Measurements from ENCODE around the gene ST6GAL1.
"Not testable (repeated sequence)": the region's sequence is repeated elsewhere in the genome, so short reads cannot be mapped to it uniquely, and the experiment has no call there.

The ST6GAL1 gene, protein sequence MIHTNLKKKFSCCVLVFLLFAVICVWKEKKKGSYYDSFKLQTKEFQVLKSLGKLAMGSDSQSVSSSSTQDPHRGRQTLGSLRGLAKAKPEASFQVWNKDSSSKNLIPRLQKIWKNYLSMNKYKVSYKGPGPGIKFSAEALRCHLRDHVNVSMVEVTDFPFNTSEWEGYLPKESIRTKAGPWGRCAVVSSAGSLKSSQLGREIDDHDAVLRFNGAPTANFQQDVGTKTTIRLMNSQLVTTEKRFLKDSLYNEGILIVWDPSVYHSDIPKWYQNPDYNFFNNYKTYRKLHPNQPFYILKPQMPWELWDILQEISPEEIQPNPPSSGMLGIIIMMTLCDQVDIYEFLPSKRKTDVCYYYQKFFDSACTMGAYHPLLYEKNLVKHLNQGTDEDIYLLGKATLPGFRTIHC

DNA sequence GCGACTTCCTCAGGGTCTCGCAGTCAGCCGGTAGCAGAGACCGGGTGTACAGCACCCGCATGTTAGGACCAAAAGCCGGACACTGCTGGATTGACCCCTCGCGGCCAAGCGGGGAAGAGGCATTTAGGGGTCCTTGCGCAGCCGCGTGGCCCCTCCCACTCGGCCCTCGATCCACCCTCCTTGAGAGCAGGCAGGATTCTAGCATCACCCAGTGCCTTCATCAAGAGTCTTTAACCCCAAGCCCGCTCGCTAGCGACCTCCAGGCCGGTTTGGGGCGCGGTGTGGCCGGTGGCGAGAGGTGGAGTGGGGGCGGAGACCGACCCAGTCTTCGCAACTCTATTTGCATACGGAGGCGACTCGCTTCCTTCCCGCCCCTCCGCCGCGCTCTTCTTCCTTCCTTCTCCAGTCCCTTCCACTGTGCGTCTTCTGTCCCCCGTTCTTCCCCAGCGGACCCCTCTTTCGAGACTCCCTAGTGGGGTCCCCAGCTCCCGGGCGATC, at the start of gene ST6GAL1:
Gene ST6GAL1 (plus strand): TSS at position 384 of the 498 bp plus-strand sequence. CDS start 112,178 bp downstream, outside the sequence.
- DNase-seq = peak; percentile 65
- in situ Hi-C loops (cut with HindIII; ENCODE audit: low pct_ligation_motif_present, low pct_unique_long_range_greater_than_20kb, low sequenced_read_pairs) = no loop called here

DNA sequence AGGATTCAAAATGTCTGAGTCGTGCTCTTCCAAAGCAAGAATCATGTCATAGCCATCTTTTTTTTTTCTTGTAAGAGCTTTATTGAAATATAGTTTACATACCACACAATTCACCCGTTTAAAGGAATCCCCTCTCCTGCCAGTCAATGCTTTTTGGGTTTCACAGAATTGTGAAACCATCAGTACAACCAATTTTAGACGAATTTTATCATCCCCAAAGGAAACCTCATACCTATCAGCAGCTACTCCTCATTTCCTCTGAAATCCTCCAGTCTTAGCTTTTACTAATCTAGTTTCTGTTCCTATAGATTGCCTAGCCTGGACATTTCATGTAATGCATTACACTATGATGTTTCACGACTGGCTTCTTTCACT, 48.2 kb upstream of the ST6GAL1 start:
- in situ Hi-C loops (cut with HindIII; ENCODE audit: low pct_ligation_motif_present, low pct_unique_long_range_greater_than_20kb, low sequenced_read_pairs) = no loop called here
- no peak for DNase-seq

DNA sequence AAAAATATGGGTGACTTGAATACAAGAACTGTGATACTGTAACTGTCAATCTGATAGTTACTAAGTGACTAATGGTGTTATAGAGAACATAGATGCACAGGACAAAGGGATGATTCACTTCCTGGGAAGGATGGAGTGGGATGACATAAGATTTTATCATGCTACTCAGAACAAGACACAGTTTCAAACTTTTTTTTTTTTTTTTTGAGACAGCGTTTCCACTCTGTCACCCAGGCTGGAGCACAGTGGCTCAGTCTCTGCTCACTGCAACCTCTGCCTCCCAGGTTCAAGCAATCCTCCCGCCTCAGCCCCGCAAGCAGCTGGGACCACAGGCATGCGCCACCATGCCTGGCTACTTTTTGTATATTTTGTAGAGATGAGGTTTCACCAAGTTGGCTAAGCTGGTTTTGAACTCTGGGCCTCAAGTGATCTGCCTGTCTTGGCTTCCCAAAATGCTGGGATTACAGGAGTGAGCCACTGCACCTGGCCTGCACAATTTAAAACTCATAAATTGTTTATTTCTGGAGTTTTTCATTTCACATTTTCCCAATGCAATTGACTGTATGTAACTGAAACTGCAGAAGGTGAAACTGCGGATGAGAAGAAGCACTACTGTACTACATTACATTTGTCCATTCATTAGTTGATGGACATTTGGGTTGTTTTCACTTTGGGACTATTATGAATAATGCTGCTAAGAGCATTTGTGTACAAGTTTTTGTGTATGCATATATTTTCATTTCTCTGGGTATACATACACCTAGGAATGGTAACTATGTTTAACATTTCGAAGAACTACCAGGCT, 47.2 kb upstream of the ST6GAL1 start:
- in situ Hi-C loops (cut with HindIII; ENCODE audit: low pct_ligation_motif_present, low pct_unique_long_range_greater_than_20kb, low sequenced_read_pairs) = no loop called here
- peak; percentile 75 for DNase-seq

DNA sequence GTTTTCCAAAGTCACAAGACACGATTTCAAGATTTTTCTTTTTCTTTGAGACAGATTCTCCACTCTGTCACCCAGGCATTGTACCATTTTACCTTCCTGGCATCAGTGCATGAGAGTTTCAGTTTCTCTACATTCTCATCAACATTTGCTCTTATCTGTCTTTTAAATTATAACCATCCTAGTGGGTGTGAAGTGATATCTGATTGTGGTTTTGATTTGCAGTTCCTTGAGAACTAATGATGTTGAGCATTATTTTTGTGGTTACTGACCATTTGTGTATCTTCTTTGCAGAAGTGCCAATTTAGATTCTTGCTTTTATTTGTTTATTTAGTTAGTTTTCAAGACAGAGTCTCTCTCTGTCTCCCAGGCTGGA, 46.7 kb upstream of the ST6GAL1 start:
- in situ Hi-C loops (cut with HindIII; ENCODE audit: low pct_ligation_motif_present, low pct_unique_long_range_greater_than_20kb, low sequenced_read_pairs) = no loop called here
- no peak for DNase-seq

DNA sequence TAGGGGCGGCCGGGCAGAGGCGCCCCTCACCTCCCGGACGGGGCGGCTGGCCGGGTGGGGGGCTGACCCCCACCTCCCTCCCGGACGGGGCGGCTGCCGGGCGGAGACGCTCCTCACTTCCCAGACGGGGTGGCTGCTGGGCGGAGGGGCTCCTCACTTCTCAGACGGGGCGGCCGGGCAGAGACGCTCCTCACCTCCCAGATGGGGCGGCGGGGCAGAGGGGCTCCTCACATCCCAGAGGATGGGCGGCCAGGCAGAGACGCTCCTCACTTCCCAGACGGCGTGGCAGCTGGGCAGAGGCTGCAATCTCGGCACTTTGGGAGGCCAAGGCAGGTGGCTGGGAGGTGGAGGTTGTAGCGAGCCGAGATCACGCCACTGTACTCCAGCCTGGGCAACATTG, 45.5 kb upstream of the ST6GAL1 start:
- DNase-seq; in situ Hi-C loops (cut with HindIII; ENCODE audit: low pct_ligation_motif_present, low pct_unique_long_range_greater_than_20kb, low sequenced_read_pairs): not testable (repeated sequence)

DNA sequence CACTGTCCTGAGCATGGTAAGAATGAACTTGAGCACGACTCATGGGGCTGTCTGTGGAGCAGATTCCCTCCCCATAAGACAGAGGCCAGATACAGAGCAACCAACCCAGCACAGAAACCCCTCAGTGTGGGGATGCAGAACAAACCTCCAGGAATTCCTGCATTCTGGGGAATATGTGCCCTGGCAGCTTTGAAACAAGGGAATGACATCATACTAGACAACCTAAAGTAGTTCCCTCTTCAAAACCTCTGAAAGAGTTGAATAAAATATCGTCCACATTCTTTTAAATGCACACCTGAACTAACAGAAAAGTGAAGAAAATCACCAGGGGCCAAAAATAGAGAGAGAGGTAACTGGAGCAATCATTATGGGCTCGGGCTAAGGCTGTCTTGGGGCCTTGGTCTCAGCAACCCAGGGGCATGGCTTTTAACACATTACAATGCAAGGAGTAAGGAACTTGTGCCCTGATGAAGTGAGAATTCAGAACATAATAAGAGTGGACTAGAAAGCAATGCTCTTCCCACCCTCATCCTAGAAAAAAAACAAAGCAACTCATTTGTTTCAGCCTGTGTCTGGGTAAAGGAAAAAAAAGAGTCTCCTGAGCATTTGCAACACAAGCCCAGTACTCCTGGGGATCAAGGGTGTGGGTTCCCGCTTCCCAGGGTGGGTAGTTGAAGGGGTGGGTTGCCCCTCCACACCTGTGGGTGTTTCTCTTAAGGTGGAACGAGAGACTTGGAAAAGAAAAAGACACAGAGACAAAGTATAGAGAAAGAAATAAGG, 43.9 kb upstream of the ST6GAL1 start:
- DNase-seq = no peak
- in situ Hi-C loops (cut with HindIII; ENCODE audit: low pct_ligation_motif_present, low pct_unique_long_range_greater_than_20kb, low sequenced_read_pairs) = no loop called here

DNA sequence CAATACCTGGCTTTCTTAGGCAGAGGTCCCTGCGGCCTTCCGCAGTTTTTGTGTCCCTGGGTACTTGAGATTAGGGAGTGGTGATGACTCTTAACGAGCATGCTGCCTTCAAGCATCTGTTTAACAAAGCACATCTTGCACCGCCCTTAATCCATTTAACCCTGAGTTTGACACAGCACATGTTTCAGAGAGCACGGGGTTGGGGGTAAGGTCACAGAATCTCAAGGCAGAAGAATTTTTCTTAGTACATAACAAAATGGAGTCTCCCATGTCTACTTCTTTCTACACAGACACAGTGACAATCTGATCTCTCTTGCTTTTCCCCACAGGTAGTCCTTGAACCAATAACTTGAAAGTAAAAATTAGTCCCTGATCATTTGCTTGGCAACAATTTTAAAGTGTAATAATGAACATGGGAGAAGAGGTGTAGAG, 42.8 kb upstream of the ST6GAL1 start:
- DNase-seq; in situ Hi-C loops (cut with HindIII; ENCODE audit: low pct_ligation_motif_present, low pct_unique_long_range_greater_than_20kb, low sequenced_read_pairs): not testable (repeated sequence)

DNA sequence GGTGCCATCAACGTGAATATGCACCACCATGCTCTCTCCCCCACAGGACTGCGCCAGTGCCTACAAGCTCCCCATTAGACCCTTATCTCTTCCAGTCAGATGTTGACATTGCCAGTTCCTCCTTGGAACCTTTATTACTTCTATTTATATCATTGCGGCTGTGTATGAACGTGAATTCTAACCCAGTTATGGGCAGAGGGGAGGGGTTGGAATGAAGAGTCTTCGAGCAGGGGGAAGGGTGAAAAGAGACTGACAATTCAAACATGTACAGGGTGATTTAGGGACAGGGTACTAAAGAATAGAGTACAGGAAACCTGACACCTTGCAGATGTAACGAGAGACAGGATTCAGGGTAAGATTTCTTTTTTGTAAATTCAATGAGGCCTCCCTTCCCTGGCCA, 41.8 kb upstream of the ST6GAL1 start:
- DNase-seq = no peak
- in situ Hi-C loops (cut with HindIII; ENCODE audit: low pct_ligation_motif_present, low pct_unique_long_range_greater_than_20kb, low sequenced_read_pairs) = no loop called here

DNA sequence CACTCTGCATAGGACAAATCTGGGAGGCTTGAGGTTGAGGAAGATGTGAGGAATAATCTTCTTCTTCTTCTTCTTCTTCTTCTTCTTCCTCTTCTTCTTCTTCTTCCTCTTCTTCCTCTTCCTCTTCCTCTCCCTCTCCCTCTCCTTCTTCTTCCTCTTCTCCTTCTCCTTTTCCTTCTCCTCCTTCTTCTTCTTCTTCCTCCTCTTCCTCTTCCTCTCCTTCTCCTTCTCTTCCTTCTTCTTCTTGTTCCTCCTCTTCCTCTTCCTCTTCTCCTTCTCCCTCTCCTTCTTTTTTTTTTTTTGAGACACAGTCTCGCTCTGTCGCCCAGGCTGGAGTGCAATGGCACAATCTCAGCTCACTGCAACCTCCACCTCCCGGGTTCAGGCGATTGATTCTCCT, 40.6 kb upstream of the ST6GAL1 start:
- in situ Hi-C loops (cut with HindIII; ENCODE audit: low pct_ligation_motif_present, low pct_unique_long_range_greater_than_20kb, low sequenced_read_pairs); DNase-seq: not testable (repeated sequence)

DNA sequence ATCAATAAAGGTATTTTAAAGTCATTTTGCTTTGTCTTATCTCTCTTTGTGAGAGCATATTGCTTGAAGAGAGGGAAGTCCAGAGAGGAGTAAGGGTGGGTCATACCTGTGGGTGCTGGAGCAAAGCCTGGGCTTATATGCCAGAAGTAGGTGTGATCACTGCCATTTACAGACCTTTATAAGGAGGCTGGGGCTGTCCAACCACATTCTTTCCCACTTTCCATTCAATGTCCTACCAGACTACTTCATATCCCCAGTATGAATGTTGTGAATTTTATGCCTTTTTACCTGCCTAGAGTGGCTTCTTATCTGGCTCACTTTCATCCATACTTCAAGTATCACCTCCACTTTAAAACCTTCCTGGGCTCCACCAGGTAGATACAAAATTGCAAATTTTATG, 39.4 kb upstream of the ST6GAL1 start:
- no peak for DNase-seq
- in situ Hi-C loops (cut with HindIII; ENCODE audit: low pct_ligation_motif_present, low pct_unique_long_range_greater_than_20kb, low sequenced_read_pairs) = no loop called here

DNA sequence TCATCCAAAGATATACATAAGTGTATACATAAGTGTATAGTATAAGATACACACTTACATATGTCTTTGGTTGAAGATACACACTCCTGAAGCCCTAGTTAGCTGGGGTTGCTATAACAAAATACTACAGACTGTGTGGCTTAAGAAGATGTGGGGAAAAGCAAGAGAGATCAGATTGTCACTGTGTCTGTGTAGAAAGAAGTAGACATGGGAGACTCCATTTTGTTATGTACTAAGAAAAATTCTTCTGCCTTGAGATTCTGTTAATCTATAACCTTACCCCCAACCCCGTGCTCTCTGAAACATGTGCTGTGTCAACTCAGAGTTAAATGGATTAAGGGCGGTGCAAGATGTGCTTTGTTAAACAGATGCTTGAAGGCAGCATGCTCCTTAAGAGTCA, 37.3 kb upstream of the ST6GAL1 start:
- in situ Hi-C loops (cut with HindIII; ENCODE audit: low pct_ligation_motif_present, low pct_unique_long_range_greater_than_20kb, low sequenced_read_pairs); DNase-seq: not testable (repeated sequence)

DNA sequence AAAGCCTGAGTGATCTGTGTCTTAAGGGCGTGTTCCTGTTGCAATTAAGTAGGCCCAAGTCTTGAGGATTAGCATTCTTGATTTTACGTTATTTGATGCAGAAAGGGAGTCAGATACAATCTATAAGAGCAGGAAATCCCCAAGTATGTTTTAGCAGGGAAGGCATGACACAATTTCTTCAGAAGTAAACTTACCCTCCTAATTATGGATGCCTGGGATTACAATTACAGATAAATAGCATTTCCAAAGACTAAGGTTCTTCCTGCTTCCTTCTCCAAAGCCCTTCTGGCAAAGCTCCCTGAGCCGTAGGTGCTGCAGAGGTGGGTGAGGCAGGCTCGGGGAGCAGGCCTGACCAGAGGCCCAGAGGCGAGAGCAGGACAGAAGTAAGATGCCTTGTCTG, 34.9 kb upstream of the ST6GAL1 start:
- DNase-seq = no peak
- in situ Hi-C loops (cut with HindIII; ENCODE audit: low pct_ligation_motif_present, low pct_unique_long_range_greater_than_20kb, low sequenced_read_pairs) = no loop called here

DNA sequence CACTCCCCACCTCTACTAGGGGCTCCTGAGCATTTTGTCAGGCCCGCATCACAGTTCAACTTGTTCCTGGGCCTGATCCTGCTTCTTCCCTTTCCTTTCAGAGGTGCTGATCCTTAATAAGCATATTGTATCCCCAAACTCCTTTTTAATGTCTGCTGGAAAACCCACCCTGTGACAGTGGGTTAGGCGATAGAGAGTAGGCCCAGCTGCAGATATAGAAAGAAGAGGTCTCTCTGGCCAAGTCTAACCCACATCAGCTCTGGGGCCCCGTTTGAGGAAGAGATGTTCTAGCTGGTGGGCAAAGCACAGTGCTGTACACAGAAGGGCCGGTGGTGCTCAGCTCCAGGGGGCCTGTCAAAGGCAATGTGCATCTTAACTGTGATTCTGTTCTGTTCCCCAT, 34.3 kb upstream of the ST6GAL1 start:
- in situ Hi-C loops (cut with HindIII; ENCODE audit: low pct_ligation_motif_present, low pct_unique_long_range_greater_than_20kb, low sequenced_read_pairs) = no loop called here
- no peak for DNase-seq

DNA sequence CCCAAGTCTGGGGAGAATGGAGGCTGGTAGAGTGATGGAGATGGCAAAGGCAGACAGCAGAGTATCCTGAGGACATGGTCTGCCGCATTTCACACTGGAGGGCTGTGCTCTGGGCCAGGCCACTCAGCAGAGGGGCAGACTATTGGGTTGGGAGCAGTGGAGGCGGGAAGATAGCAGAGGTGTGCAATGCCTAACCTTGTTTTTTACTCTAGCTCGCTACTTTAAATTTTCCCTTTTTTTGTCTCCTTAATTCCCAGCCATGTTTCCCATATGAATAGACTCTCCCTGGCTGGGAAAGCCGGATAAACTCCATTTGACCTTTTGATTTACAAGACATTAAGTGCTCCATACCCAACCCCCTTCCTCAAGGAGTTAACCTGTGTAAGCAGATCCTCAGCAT, 33.5 kb upstream of the ST6GAL1 start:
- no peak for DNase-seq
- in situ Hi-C loops (cut with HindIII; ENCODE audit: low pct_ligation_motif_present, low pct_unique_long_range_greater_than_20kb, low sequenced_read_pairs) = no loop called here

DNA sequence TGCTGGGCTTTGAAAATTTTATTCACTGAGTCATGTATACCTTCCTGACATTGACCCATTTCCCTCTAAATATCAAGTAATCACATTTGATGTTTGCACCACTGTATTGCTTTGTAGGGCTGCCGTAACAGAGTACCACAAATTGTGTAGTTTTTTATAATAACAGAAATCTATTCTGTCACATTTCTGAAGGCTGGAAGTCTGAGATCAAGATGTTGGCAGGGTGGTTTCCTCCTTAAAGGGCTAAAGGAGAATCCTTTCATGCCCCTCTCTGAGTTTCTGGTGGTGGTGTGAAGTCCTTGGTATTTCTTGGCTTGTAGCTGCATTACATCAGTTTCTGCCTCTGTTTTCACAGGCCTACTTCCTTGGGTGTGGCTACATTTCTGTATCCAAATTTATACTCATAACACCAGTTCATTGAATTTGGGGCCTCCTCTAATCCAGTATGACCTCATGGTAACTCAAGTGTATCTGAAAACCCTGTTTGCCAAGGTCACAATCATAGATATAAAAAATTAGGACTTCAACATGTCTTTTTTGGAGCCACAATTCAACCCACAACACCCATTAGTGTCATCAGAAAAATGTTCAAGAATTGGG, 29.1 kb upstream of the ST6GAL1 start:
- DNase-seq = no peak
- in situ Hi-C loops (cut with HindIII; ENCODE audit: low pct_ligation_motif_present, low pct_unique_long_range_greater_than_20kb, low sequenced_read_pairs) = no loop called here

DNA sequence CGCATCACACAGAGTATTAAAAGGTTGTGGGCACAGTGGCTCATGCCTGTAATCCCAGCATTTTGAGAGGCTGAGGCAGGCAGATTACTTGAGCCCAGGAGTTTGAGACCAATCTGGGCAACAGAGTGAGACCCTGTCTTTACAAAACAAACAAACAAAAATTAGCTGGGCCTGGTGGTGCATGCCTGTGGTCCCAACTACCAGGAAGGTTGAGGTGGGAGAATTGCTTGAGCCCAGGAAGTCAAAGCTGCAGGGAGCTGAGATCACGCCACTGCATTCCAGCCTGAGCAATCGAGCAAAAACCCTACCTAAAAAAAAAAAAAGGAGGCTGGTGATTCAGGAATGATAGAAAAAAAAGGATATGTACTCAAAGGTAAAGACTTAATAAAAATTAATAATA, 28.2 kb upstream of the ST6GAL1 start:
- no peak for DNase-seq
- in situ Hi-C loops (cut with HindIII; ENCODE audit: low pct_ligation_motif_present, low pct_unique_long_range_greater_than_20kb, low sequenced_read_pairs) = no loop called here

DNA sequence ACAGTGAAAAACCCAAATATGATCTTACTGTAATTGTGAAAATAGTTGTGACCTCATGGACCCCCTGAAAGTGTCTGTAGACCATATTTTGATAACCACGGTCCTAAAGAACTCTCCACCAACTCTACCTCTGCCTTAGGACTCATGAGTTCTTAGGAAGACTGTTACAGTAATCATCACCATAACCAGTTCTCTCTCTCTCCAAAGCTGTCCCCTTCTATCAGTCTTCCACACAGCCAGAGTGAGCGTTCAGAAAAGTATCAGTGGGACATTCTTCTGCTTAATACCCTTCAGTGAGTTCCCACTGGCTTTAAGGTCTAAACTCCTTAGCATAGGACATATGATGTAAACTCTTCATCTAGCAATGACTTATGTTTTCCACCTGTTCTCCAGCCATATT, 27.6 kb upstream of the ST6GAL1 start:
- in situ Hi-C loops (cut with HindIII; ENCODE audit: low pct_ligation_motif_present, low pct_unique_long_range_greater_than_20kb, low sequenced_read_pairs) = no loop called here

DNA sequence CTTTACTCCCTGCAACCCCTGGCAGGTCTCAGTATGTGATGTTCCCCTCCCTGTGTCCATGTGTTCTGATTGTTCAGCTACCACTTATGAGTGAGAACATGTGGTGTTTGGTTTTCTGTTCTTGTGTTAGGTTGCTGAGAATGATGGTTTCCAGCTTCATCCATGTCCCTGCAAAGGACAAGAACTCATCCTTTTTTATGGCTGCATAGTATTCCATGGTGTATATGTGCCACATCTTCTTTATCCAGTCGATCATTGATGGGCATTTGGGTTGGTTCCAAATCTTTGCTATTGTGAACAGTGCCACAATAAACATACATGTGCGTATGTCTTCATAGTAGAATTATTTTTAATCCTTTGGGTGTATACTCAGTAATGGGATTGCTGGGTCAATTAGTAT, 26.6 kb upstream of the ST6GAL1 start:
- in situ Hi-C loops (cut with HindIII; ENCODE audit: low pct_ligation_motif_present, low pct_unique_long_range_greater_than_20kb, low sequenced_read_pairs); DNase-seq: not testable (repeated sequence)

More for the DNA sequence above, 27.6 kb upstream of the ST6GAL1 start:
- no peak for DNase-seq
